Measurements from ENCODE around the gene BNIPL. TPM values are rescaled to one million over a fixed set of nuclear protein-coding genes. Genes with fewer than 3 reads are reported as not detected.
A peak's percentile ranks its signal among the peaks of the same experiment; 100 is the strongest.

BNIPL gene
- total RNA-seq, 3 donors from 2014 or later = 0.16 to 47.1 (median 17.0) TPM

DNA sequence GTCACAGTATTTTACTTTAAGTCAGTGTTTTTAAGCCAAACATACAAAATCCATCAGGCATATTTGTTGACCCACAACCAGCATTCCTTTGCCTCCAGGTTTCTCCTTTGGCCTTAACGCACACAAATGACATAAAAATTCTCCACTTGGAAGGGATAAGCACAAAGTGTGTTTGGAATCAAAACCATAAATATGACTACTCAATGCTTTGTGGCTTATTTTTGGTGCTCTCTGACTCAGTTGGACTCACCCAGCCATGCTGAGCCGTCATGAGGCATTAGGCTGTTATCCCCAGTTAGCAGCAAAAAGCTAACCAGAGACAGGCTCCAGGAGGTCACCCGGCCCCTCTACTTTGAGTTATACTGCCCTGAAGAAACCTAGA is 27.2 kb upstream of the BNIPL start:
- Histone ChIP-seq H3K4me1 (peaks cover 0 to 19% of the 10 kb centered on the region in 2 donors), H3K9me3 (no peaks in the 10 kb centered on the region), H3K27me3 (no peaks in the 10 kb centered on the region), H3K4me3 (peak overlapping the region; percentile 60 to 83 (median 66)), H3K27ac (peak overlapping the region; percentile 94 to 96), H3K36me3 (no peaks in the 10 kb centered on the region)
- DNase-seq (ENCODE audit: low spot score in 2 of 2) = no peak
- intact Hi-C loops (cut with DNase I; ENCODE audit: low total_unique reads) = no loop called here
- no peak for TF ChIP-seq POLR2A (IDR thresholded peaks at IDR 0.05)
- no peak for TF ChIP-seq POLR2AphosphoS5 (IDR thresholded peaks at IDR 0.05)
- TF ChIP-seq, protein P1, sequence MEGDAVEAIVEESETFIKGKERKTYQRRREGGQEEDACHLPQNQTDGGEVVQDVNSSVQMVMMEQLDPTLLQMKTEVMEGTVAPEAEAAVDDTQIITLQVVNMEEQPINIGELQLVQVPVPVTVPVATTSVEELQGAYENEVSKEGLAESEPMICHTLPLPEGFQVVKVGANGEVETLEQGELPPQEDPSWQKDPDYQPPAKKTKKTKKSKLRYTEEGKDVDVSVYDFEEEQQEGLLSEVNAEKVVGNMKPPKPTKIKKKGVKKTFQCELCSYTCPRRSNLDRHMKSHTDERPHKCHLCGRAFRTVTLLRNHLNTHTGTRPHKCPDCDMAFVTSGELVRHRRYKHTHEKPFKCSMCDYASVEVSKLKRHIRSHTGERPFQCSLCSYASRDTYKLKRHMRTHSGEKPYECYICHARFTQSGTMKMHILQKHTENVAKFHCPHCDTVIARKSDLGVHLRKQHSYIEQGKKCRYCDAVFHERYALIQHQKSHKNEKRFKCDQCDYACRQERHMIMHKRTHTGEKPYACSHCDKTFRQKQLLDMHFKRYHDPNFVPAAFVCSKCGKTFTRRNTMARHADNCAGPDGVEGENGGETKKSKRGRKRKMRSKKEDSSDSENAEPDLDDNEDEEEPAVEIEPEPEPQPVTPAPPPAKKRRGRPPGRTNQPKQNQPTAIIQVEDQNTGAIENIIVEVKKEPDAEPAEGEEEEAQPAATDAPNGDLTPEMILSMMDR (IDR thresholded peaks at IDR 0.05) = no peak

DNA sequence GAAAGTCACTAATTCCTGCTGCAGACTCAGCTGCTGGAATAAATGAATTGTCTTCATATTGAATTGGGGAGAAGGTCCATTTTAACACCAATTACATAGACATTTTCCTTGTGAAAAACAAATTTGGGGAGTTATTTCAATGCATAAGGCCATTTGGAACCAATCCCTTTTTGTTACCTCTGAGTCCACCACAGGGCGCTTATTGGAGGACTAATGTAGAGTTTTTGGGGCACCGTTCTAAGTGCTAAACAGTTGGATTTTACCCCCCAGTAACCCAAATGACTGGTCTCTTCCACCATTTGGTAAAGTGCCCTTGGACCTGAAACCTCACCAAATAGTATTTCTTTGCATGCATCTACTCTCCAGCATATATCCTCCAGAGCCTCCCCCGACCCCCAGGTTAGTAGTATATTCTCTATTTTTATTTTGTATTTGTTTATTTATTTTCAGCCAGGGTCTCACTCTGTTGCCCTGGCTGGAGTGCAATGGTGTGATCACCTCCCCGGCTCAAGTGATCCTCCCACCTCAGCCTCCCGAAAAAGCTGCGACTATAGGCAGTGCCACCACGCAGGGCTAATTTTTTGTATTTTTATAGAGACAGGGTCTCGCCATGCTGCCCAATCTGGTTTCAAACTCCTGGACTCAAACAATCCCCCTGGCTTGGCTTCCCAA is 26.6 kb upstream of the BNIPL start:
- Histone ChIP-seq H3K4me3 (peak overlapping the region in 2 of 3 donors; percentile 66 to 83), H3K9me3 (no peaks in the 10 kb centered on the region), H3K4me1 (peaks cover 0 to 18% of the 10 kb centered on the region in 2 donors), H3K27me3 (no peaks in the 10 kb centered on the region), H3K27ac (peak overlapping the region in 1 of 2 donors; percentile 94), H3K36me3 (no peaks in the 10 kb centered on the region)
- no peak for DNase-seq (ENCODE audit: low spot score in 2 of 2)
- TF ChIP-seq POLR2A (IDR thresholded peaks at IDR 0.05) = no peak
- TF ChIP-seq, protein P1 (IDR thresholded peaks at IDR 0.05) = no peak
- no peak for TF ChIP-seq POLR2AphosphoS5 (IDR thresholded peaks at IDR 0.05)
- intact Hi-C loops (cut with DNase I; ENCODE audit: low total_unique reads) = no loop called here

DNA sequence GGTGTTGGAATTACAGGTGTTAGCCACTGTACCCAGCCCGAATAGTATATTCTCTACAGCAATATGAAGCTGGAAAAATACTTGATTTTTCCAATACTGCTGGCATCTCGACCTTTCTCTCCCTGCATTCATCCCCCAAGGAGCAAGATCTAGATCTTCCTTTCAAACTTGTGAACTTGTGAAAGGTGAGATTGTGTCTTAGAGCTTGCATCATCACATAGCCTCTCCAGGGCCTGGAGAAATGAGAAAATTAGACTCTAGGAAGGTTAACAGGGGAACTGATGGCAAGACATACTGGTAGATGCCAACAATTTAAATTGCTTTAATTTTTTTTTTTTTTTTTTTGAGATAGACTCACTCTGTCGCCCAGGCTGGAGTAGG is 26.1 kb upstream of the BNIPL start:
- H3K4me3 ChIP-seq = no peak overlapping the region
- TF ChIP-seq POLR2AphosphoS5 (IDR thresholded peaks at IDR 0.05) (no peak), POLR2A (IDR thresholded peaks at IDR 0.05) (no peak)
- TF ChIP-seq, protein P1 (IDR thresholded peaks at IDR 0.05) = no peak
- no peaks in the 10 kb centered on the region for H3K27me3 ChIP-seq
- no peaks in the 10 kb centered on the region for H3K9me3 ChIP-seq
- intact Hi-C loops (cut with DNase I; ENCODE audit: low total_unique reads) = no loop called here
- no peak for DNase-seq (ENCODE audit: low spot score in 2 of 2)
- no peaks in the 10 kb centered on the region for H3K36me3 ChIP-seq
- H3K27ac ChIP-seq = no peak overlapping the region
- peaks cover 0 to 18% of the 10 kb centered on the region in 2 donors for H3K4me1 ChIP-seq

DNA sequence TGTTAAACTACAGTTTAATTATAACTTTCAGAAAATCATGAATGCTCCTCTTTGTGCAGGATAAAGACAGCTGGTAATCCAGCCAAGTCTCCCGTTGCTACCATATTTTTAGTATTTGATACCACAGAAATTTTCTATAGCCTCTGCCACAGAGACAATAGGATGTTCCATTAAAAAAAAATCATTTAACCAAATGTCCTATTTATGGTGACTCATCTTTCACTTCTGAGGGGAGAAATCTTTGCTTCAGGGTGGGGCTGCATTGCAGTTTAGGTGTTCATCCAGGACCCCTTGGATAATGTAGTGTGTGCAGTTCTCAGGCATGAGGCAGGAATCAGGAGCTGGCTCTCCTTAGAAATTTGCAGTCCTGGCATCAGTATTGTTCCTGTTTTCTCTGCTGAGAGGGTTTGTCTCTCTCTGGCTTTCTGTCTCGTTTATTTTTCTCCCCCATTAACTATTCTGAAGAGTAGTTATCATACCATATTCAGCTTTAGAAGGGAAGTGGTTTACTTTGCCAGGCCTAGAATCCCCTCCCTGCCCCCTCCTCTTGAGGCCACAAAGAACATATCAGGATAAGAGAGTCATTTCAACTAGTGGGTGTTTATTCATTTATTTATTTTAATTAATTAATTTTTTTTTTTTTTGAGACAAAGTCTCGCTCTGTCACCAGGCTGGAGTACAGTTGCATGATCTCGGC is 25.1 kb upstream of the BNIPL start:
- no peak overlapping the region for H3K4me3 ChIP-seq
- no peaks in the 10 kb centered on the region for H3K36me3 ChIP-seq
- no peaks in the 10 kb centered on the region for H3K27me3 ChIP-seq
- intact Hi-C loops (cut with DNase I; ENCODE audit: low total_unique reads) = no loop called here
- no peak for TF ChIP-seq POLR2AphosphoS5 (IDR thresholded peaks at IDR 0.05)
- H3K4me1 ChIP-seq = peaks cover 0 to 18% of the 10 kb centered on the region in 2 donors
- H3K27ac ChIP-seq = no peak overlapping the region
- H3K9me3 ChIP-seq = no peaks in the 10 kb centered on the region
- DNase-seq (ENCODE audit: low spot score in 2 of 2) = no peak

DNA sequence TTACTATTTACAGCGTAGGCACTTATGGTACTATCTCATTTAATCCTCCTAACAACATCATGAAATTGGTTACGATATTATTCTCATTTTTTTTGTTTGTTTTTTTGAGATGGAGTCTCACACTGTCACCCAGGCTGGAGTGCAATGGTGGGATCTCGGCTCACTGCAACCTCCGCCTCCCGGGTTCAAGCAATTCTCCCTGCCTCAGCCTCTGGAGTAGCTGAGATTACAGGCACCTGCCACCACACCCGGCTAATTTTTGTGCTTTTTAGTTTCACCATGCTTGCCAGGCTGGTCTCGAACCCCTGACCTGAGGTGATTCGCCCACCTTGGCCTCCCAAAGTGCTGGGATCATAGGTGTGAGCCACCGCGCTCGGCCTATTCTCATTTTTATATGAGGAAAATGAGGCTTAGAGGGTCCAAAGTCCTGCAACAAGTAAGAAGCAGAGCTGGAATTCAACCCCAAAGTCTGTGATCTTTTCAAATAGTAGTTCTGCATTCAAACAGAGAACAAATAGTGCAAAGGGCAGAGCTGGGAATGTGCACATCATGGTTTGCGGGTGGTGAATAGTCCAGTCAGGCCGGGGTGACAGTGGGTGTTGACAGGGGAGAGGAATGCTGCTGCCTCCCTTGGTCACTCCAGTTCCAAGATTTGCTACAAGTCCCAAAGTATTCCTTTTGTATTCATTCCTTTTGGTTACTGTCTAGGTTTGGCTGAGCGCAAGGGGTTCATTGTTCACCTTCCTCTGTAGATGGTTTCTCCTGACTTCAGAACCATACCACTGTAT is 23.5 kb upstream of the BNIPL start:
- Histone ChIP-seq H3K27me3 (no peaks in the 10 kb centered on the region), H3K4me1 (peaks cover 0 to 8% of the 10 kb centered on the region in 2 donors), H3K36me3 (no peaks in the 10 kb centered on the region), H3K9me3 (no peaks in the 10 kb centered on the region), H3K27ac (no peak overlapping the region), H3K4me3 (no peak overlapping the region)
- TF ChIP-seq, protein P1 (IDR thresholded peaks at IDR 0.05) = no peak
- TF ChIP-seq POLR2AphosphoS5 (IDR thresholded peaks at IDR 0.05) (no peak), POLR2A (IDR thresholded peaks at IDR 0.05) (no peak)
- no peak for DNase-seq (ENCODE audit: low spot score in 2 of 2)
- intact Hi-C loops (cut with DNase I; ENCODE audit: low total_unique reads) = no loop called here
